H1 (cell line): ENCODE measurements around the gene COPZ1. TPM values are rescaled to one million over a fixed set of nuclear protein-coding genes. Genes with fewer than 3 reads are reported as not detected.

ENCODE experiments used
- CHD1 ChIP-seq: IDR thresholded peaks from 2 replicates; pipeline ENCODE4 v1.6.1; 2012; ENCODE audit warnings: low read depth, low read length, improper control_type of control experiment
- EGR1 ChIP-seq: IDR thresholded peaks from 2 replicates; pipeline ENCODE4 v1.6.1; 2011; ENCODE audit warnings: low read depth, low read length, borderline replicate concordance
- HDAC2 ChIP-seq, 2 experiments: fragments of 300-600 bp in 1 of 2; sonication (generic) in 1 of 2; IDR thresholded peaks; 2 replicates each; pipeline ENCODE4 v1.6.1; 2011 to 2012; ENCODE audit warnings: low read depth in 2 of 2, low read length in 2 of 2, mild to moderate bottlenecking in 2 of 2, moderate library complexity in 2 of 2, borderline replicate concordance in 1 of 2, inconsistent platforms in 1 of 2
- KDM1A ChIP-seq: fragments of 200-600, 300-600 bp; sonication (generic); IDR thresholded peaks from 2 replicates; pipeline ENCODE4 v1.7.1; 2016; ENCODE audit warnings: mild to moderate bottlenecking, low read length, borderline replicate concordance
- KDM4A ChIP-seq: IDR thresholded peaks from one replicate; pipeline ENCODE4 v1.7.1; 2012; ENCODE audit warnings: low read depth, mild to moderate bottlenecking, moderate library complexity, low read length, inconsistent platforms; ENCODE audit not compliant: severe bottlenecking
- NANOG ChIP-seq: IDR thresholded peaks from 2 replicates; pipeline ENCODE4 v1.6.1; 2011; ENCODE audit warnings: low read length, low read depth, mild to moderate bottlenecking, inconsistent platforms; ENCODE audit not compliant: insufficient read depth, poor library complexity, severe bottlenecking
- POLR2AphosphoS5 ChIP-seq: IDR thresholded peaks from 2 replicates; pipeline ENCODE4 v1.6.1; 2011; ENCODE audit warnings: low read depth, low read length
- RXRA ChIP-seq: IDR thresholded peaks from 2 replicates; pipeline ENCODE4 v1.6.1; 2011; ENCODE audit warnings: low read depth, mild to moderate bottlenecking, low read length, moderate library complexity; ENCODE audit not compliant: insufficient read depth
- TBP ChIP-seq: IDR thresholded peaks from 2 replicates; pipeline ENCODE4 v1.6.1; 2011; ENCODE audit warnings: low read depth, low read length, improper control_type of control experiment
- TCF12 ChIP-seq: IDR thresholded peaks from 2 replicates; pipeline ENCODE4 v1.6.1; 2011; ENCODE audit warnings: low read depth, mild to moderate bottlenecking, low read length
- TEAD4 ChIP-seq: IDR thresholded peaks from 2 replicates; pipeline ENCODE4 v1.6.1; 2012; ENCODE audit warnings: low read depth, low read length, inconsistent platforms, mixed read lengths
- ZNF274 ChIP-seq: IDR thresholded peaks from 2 replicates; pipeline ENCODE4 v1.7.0; 2012; ENCODE audit warnings: low read length, borderline replicate concordance; ENCODE audit errors: extremely low read depth
- polyA plus RNA-seq, 7 experiments: library from polyadenylated mRNA; depleted of rRNA in 3 of 7; stranded (reverse) in 5 of 7; unstranded in 2 of 7; fragments of >200 nt in 5 of 7; fragments of 200-250 nt in 2 of 7; gene quantifications; 1 replicate in 5 of 7; 2 replicates in 1 of 7; 4 replicates in 1 of 7; pipeline versions ENCODE4 v1.2.1 to v1.2.3, GENCODE V29; 2011 to 2013; ENCODE audit warnings: missing spikeins in 2 of 7, mixed read lengths in 2 of 7
- total RNA-seq: library from RNA; stranded (reverse); fragmentation: NEBNext Ultra II Directional; extraction: Animal tissue kit (Norgen Biotek cat#: 25700); gene quantifications from 2 replicates; pipeline ENCODE4 v1.2.1, GENCODE V29; 2021

The COPZ1 gene
- total and polyA plus RNA-seq, 2 of the 8 experiments (the other 6 are each of a cell fraction or from before 2014, with no cell fraction given): 103 to 133 TPM

GRCh38 chr12:54388237-54389133 lies 63.6 kb downstream of the COPZ1 start (continued):
- TF ChIP-seq HDAC2 (IDR thresholded peaks at IDR 0.05; ENCODE audit: borderline replicate concordance in 1 of 2, low read depth in 2 of 2, low read length in 2 of 2): no peak
- no peak for TF ChIP-seq POLR2AphosphoS5
- no peak for TF ChIP-seq EGR1
- TF ChIP-seq ZNF274: no peak
- TF ChIP-seq NANOG: no peak
- TF ChIP-seq RXRA: no peak
- no peak for TF ChIP-seq CHD1
- TF ChIP-seq TEAD4: no peak
- TF ChIP-seq KDM1A: no peak
- no peak for TF ChIP-seq TBP
- TF ChIP-seq KDM4A: no peak
- TF ChIP-seq TCF12: no peak
